ENCODE data around the gene SLX4IP.

The SLX4IP gene

GRCh38 chr20:10527781-10528180 is 92.7 kb downstream of the SLX4IP start:
- Histone ChIP-seq H3K27ac (ENCODE audit: insufficient read depth, low read depth, low read length, poor library complexity, severe bottlenecking) (no peak overlapping the region), H3K9me3 (ENCODE audit: control insufficient read depth, low read length) (no peaks in the 10 kb centered on the region), H3K27me3 (ENCODE audit: control insufficient read depth, insufficient read depth, low read length, poor library complexity, severe bottlenecking) (no peaks in the 10 kb centered on the region), H3K4me1 (ENCODE audit: control insufficient read depth, insufficient read depth, low read length) (peaks cover 5% of the 10 kb centered on the region), H3K4me3 (ENCODE audit: insufficient read depth, low read depth, low read length) (no peak overlapping the region), H3K36me3 (ENCODE audit: control insufficient read depth, insufficient read depth, low read length) (no peaks in the 10 kb centered on the region)
- 92 to 93% methylated on average over 2 to 3 of the region's 3 CpGs for WGBS, 2 experiments

GRCh38 chr20:10530883-10531282 is 95.8 kb downstream of the SLX4IP start:
- WGBS, 2 experiments, result 100% methylated on average over 2 of the region's 2 CpGs
- Histone ChIP-seq H3K4me1 (ENCODE audit: control insufficient read depth, insufficient read depth, low read length) (no peaks in the 10 kb centered on the region), H3K4me3 (ENCODE audit: insufficient read depth, low read depth, low read length) (no peak overlapping the region), H3K9me3 (ENCODE audit: control insufficient read depth, low read length) (no peaks in the 10 kb centered on the region), H3K27ac (ENCODE audit: insufficient read depth, low read depth, low read length, poor library complexity, severe bottlenecking) (no peak overlapping the region), H3K36me3 (ENCODE audit: control insufficient read depth, insufficient read depth, low read length) (no peaks in the 10 kb centered on the region), H3K27me3 (ENCODE audit: control insufficient read depth, insufficient read depth, low read length, poor library complexity, severe bottlenecking) (no peaks in the 10 kb centered on the region)

GRCh38 chr20:10531848-10532247 is 96.7 kb downstream of the SLX4IP start:
- no peak overlapping the region for H3K4me3 ChIP-seq (ENCODE audit: insufficient read depth, low read depth, low read length)
- H3K36me3 ChIP-seq (ENCODE audit: control insufficient read depth, insufficient read depth, low read length), result no peaks in the 10 kb centered on the region
- no peaks in the 10 kb centered on the region for H3K4me1 ChIP-seq (ENCODE audit: control insufficient read depth, insufficient read depth, low read length)
- no peaks in the 10 kb centered on the region for H3K27me3 ChIP-seq (ENCODE audit: control insufficient read depth, insufficient read depth, low read length, poor library complexity, severe bottlenecking)
- 93 to 98% methylated on average over 2 of the region's 3 CpGs for WGBS, 2 experiments
- no peaks in the 10 kb centered on the region for H3K9me3 ChIP-seq (ENCODE audit: control insufficient read depth, low read length)
- no peak overlapping the region for H3K27ac ChIP-seq (ENCODE audit: insufficient read depth, low read depth, low read length, poor library complexity, severe bottlenecking)

GRCh38 chr20:10532361-10532760 is 97.3 kb downstream of the SLX4IP start:
- H3K4me3 ChIP-seq (ENCODE audit: insufficient read depth, low read depth, low read length), result no peak overlapping the region
- 93 to 100% methylated on average over 1 to 3 of the region's 3 CpGs for WGBS, 2 experiments
- H3K36me3 ChIP-seq (ENCODE audit: control insufficient read depth, insufficient read depth, low read length), result no peaks in the 10 kb centered on the region
- no peaks in the 10 kb centered on the region for H3K27me3 ChIP-seq (ENCODE audit: control insufficient read depth, insufficient read depth, low read length, poor library complexity, severe bottlenecking)
- no peaks in the 10 kb centered on the region for H3K4me1 ChIP-seq (ENCODE audit: control insufficient read depth, insufficient read depth, low read length)
- H3K27ac ChIP-seq (ENCODE audit: insufficient read depth, low read depth, low read length, poor library complexity, severe bottlenecking), result no peak overlapping the region
- no peaks in the 10 kb centered on the region for H3K9me3 ChIP-seq (ENCODE audit: control insufficient read depth, low read length)

- Histone ChIP-seq H3K4me1 (ENCODE audit: control insufficient read depth, insufficient read depth, low read length) (peaks cover 9% of the 10 kb centered on the region), H3K4me3 (ENCODE audit: insufficient read depth, low read depth, low read length) (no peak overlapping the region), H3K9me3 (ENCODE audit: control insufficient read depth, low read length) (no peaks in the 10 kb centered on the region), H3K27ac (ENCODE audit: insufficient read depth, low read depth, low read length, poor library complexity, severe bottlenecking) (no peak overlapping the region), H3K27me3 (ENCODE audit: control insufficient read depth, insufficient read depth, low read length, poor library complexity, severe bottlenecking) (no peaks in the 10 kb centered on the region), H3K36me3 (ENCODE audit: control insufficient read depth, insufficient read depth, low read length) (no peaks in the 10 kb centered on the region)
- 49 to 56% methylated on average over 4 of the region's 4 CpGs for WGBS, 2 experiments
Observed at GRCh38 chr20:10536531-10536930, 101.4 kb downstream of the SLX4IP start.

GRCh38 chr20:10537850-10538480 is 102.9 kb downstream of the SLX4IP start:
- peaks cover 9% of the 10 kb centered on the region for H3K4me1 ChIP-seq (ENCODE audit: control insufficient read depth, insufficient read depth, low read length)
- 90 to 97% methylated on average over 2 of the region's 2 CpGs for WGBS, 2 experiments
- no peak overlapping the region for H3K27ac ChIP-seq (ENCODE audit: insufficient read depth, low read depth, low read length, poor library complexity, severe bottlenecking)

GRCh38 chr20:10538768-10539167 is 103.7 kb downstream of the SLX4IP start:
- Histone ChIP-seq H3K9me3 (ENCODE audit: control insufficient read depth, low read length) (no peaks in the 10 kb centered on the region), H3K27ac (ENCODE audit: insufficient read depth, low read depth, low read length, poor library complexity, severe bottlenecking) (no peak overlapping the region), H3K27me3 (ENCODE audit: control insufficient read depth, insufficient read depth, low read length, poor library complexity, severe bottlenecking) (no peaks in the 10 kb centered on the region), H3K4me1 (ENCODE audit: control insufficient read depth, insufficient read depth, low read length) (peaks cover 9% of the 10 kb centered on the region), H3K36me3 (ENCODE audit: control insufficient read depth, insufficient read depth, low read length) (no peaks in the 10 kb centered on the region), H3K4me3 (ENCODE audit: insufficient read depth, low read depth, low read length) (no peak overlapping the region)
- WGBS, 2 experiments, result 0% methylated on average over 1 of the region's 1 CpG

More at GRCh38 chr20:10537850-10538480, 102.9 kb downstream of the SLX4IP start:
- Histone ChIP-seq H3K36me3 (ENCODE audit: control insufficient read depth, insufficient read depth, low read length) (no peaks in the 10 kb centered on the region), H3K4me3 (ENCODE audit: insufficient read depth, low read depth, low read length) (no peak overlapping the region), H3K9me3 (ENCODE audit: control insufficient read depth, low read length) (no peaks in the 10 kb centered on the region), H3K27me3 (ENCODE audit: control insufficient read depth, insufficient read depth, low read length, poor library complexity, severe bottlenecking) (no peaks in the 10 kb centered on the region)

GRCh38 chr20:10539818-10540553 is 104.9 kb downstream of the SLX4IP start:
- 91% methylated on average over 7 of the region's 7 CpGs for WGBS, 2 experiments
- Histone ChIP-seq H3K27ac (ENCODE audit: insufficient read depth, low read depth, low read length, poor library complexity, severe bottlenecking) (no peak overlapping the region), H3K4me3 (ENCODE audit: insufficient read depth, low read depth, low read length) (no peak overlapping the region), H3K9me3 (ENCODE audit: control insufficient read depth, low read length) (no peaks in the 10 kb centered on the region), H3K4me1 (ENCODE audit: control insufficient read depth, insufficient read depth, low read length) (peaks cover 9% of the 10 kb centered on the region), H3K27me3 (ENCODE audit: control insufficient read depth, insufficient read depth, low read length, poor library complexity, severe bottlenecking) (no peaks in the 10 kb centered on the region), H3K36me3 (ENCODE audit: control insufficient read depth, insufficient read depth, low read length) (no peaks in the 10 kb centered on the region)

GRCh38 chr20:10540636-10541493 is 105.8 kb downstream of the SLX4IP start:
- WGBS, 2 experiments, result 55 to 69% methylated on average over 4 of the region's 4 CpGs
- Histone ChIP-seq H3K4me1 (ENCODE audit: control insufficient read depth, insufficient read depth, low read length) (peaks cover 9% of the 10 kb centered on the region), H3K9me3 (ENCODE audit: control insufficient read depth, low read length) (no peaks in the 10 kb centered on the region), H3K36me3 (ENCODE audit: control insufficient read depth, insufficient read depth, low read length) (no peaks in the 10 kb centered on the region), H3K4me3 (ENCODE audit: insufficient read depth, low read depth, low read length) (no peak overlapping the region), H3K27me3 (ENCODE audit: control insufficient read depth, insufficient read depth, low read length, poor library complexity, severe bottlenecking) (no peaks in the 10 kb centered on the region), H3K27ac (ENCODE audit: insufficient read depth, low read depth, low read length, poor library complexity, severe bottlenecking) (no peak overlapping the region)

All from ectodermal cell (in vitro differentiated cells).